RKO (cell line): ENCODE measurements around the gene EML6.

Source experiments
- DNase-seq: peaks from one replicate; pipeline ENCODE4 v3.0.0-alpha.2; 2016; ENCODE audit warnings: low spot score

EML6 gene

DNA sequence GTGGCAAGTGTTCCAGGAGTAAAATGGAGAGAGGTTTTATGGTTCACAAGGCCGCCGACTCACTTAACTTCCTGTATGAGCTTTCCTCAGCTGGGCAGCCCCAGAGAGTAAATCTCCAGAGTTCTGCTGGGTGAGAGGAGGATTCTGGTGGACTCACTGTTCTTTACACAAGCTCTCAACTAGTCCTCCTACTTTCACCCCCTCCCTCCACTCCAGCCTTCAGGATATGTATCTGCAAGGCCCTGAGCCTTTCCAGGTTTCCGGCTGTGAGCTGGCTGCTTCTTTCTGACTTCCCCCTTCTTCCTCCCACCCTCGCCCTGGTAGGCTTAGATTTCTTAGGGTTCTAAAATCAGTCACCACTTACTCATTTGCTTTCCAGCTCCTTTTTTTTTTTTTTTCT is 34.0 kb downstream of the EML6 start:
- DNase-seq = no peak

DNA sequence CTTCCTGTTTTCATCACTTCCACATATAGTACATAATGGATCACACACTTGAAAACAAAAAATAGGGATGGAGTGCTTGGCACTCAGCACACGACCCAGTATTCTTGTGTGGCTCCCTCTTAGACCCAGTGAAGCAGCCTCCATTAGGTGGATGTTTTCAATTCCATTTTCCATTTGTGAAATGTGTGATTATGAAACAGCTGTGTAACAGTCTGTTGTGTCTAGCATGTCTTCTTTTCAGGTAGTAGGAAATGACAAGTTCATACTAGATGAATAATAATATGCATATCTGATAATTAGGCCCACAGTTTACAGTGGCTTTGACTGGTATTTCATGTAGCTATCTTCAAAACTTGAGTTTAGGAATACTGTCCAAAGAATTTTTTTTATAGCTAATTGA is 35.5 kb downstream of the EML6 start:
- no peak for DNase-seq

DNA sequence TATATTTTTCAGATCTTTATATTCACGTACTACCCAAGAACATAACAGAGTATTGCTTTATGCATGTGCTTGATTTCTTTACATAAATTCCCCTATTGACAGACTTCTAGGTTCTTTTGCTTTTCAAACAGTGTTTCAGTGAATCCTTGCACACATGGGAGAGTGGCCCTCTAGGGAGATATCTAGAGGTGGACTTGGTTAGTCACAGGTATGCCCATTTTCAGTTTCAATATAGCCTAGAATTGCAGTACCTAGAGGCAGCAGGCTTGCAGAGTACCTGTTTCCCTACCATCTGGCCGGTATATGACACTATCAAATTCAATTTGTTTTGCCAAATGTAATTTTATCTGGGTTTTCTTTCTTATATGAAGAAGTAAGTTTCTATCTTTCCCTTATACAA is 36.8 kb downstream of the EML6 start:
- no peak for DNase-seq

DNA sequence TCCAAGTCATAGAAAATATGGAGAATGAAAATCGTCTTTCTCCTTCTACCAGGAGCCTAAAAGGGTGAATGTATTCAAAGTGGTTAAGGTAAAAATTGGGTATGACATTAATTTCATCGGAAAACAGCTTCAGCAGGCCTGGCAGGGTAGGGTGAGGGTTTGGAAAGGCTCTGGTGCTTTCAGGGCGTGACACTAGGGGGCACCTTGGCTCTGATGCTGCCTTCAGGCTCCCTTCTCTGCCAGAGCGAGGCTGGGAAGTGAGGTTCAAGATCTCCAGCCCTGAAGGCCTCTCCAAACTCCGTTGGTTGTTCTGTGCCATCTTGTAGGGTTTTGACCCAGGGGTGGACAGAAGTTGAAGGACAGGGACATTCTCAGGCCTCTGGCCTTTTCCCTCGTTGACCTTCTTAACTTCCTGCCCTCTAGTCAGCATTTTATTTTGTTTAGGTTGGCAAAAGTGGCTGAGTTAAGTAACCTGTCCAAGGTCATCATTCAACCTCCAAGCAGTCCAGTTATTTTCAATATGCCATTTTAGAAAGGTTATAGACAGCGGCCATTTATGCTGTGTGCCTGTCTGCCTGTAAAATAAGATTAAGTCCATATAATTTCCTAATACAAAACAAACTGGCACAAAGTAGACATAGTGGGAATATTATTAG is 40.3 kb downstream of the EML6 start:
- no peak for DNase-seq

DNA sequence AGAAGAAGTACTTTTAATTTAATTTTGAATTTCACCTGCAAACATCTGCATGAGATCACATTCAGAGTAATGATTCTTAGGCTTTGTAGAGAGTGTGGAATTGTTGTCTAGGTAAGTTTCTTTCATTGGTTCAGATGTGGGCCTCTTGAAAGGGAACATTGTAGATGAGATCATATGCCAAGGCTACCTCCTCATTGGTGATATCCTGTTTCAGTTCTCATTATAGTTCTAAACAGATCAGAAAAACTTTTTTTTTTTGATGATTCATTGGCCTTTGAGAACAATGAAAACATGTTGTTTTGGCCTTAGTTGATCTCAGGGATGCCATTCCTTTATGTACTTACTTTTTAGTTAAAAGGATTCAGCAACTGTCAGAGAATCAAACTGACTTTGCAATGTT is 44.5 kb downstream of the EML6 start:
- peak; percentile 26 for DNase-seq

DNA sequence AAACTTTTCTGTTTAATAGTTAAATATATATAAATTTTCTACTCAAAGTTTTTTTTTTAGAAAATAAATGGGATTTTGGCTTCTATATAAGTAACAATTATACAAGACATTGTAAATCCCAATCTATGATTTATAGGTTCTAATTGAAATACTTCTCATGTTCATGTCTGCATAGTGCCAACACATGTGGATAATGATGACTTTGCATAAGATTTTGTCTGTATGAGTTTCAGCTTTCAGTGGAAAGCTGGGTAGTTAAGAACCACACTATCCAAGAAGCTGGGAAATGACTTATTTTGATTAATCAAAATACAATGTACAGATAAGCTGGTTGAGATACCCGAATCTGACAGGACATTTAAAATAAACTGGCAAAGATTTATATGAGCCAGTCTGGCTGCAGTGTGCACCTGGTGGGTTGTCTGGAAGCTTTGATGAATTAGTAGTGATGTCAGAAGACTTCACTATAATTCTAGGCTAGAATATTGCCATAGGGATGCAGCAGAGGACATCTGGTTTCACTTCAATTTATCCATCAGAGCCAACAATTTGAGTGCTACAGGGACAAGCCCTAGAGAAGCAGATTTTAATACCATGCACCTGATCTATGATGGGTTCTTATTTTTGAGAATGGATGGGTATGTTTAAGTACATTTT is 45.4 kb downstream of the EML6 start:
- DNase-seq = no peak

DNA sequence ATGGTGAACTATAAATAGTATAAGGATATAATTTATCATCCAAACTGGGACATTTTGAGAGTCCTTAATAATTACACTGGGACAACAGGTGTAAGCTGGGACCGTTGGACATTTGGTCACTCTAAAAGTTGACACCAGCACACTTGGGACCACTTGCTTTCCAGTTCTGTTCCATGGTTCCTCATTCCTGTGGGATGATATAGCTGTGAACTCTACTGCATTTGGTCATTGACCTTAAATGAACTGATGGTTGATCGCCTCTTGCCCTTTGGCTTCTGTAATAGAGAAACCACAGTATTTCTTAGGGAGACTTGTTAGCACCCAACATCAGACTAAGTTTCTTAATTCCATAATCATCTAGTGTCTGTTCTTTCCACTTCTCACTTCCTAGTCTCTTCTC is 46.7 kb downstream of the EML6 start:
- DNase-seq = no peak

DNA sequence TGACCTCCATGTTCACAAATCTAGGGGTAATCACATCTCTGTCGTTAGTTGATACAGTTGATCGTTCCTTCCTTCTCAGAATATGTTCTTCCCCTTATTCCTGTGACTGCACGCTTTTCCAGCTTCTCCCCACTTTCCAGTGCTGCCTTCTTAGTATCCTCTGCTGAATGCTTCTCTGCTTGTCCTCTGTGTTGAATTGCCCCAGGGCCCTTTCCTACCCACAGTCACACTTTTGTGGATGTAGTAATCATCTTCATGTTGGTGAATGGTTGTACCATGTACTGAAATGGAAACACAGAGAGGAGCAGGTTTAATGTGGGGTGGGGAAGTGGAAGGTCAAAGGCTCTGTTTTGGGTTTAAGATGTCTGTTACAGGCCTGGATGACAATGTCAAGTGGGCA is 47.2 kb downstream of the EML6 start:
- DNase-seq = no peak

DNA sequence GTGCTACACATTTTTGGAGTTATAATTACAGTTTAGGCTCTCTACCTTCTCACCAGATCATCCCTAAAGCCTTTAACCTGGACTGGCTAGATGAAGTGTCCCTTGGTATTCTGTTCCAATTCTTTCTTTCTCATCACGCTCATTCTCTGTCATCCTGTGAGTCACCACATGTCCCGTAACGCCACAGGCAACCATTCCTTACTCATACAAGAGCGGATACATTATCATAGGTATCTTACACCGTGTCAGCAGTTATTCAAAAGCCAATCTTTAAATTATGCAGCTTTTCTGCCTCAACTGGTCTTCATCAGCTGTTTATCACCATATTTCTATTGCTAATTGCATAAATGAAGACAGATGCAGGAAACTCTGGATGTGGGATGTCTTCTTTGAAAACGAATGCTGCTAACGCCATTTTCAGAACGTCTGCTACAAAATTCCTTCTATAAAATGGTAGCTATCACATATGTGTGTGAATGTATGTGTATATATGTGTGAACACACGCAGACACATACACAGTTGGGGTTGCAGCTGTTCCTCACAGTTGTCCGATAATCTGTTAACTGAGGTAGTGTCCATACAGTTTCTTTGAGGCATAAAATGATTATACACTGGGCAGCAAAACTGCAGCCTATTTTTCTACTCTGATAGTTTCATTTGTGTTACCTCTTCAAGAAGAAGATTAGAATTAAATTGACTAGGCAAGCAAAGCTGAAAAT is 47.9 kb downstream of the EML6 start:
- peak; percentile 80 for DNase-seq

DNA sequence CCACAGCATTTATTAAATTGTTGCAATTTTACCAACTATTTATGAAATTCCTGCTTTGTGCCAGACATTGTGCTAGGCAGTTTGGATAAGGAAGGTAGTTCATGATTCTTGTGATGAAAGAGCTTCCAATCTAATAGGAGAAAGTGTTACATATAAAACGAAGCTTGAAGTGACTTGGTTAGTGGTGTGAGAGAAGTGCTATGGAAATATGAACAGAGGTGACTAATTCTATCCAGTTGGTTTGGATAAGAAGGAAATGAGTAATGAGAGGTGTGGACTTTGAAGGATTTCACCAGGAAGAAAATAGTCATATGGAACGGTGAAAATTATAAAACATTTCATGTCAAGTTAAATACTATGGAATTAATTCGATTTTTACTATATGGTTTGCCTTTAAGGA is 48.6 kb downstream of the EML6 start:
- peak; percentile 84 for DNase-seq

DNA sequence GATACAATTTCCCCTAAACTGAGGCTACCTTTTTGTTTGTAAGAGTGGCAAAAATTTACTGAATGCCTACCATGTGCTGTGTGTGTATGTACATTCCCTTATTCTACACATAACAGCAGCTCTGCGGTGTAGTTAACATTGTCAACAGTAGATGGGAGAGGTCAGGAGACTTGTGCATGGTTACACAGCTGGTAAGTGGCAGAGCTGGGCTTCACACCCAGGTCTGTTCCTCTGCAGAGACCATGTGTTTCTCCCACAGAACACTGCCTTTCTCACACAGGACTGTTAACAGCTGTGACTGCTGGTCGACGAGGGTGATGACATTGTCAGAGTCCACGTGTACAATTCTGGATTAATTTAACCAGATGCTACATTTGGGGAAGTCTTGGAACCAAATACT is 49.1 kb downstream of the EML6 start:
- peak; percentile 4 for DNase-seq

DNA sequence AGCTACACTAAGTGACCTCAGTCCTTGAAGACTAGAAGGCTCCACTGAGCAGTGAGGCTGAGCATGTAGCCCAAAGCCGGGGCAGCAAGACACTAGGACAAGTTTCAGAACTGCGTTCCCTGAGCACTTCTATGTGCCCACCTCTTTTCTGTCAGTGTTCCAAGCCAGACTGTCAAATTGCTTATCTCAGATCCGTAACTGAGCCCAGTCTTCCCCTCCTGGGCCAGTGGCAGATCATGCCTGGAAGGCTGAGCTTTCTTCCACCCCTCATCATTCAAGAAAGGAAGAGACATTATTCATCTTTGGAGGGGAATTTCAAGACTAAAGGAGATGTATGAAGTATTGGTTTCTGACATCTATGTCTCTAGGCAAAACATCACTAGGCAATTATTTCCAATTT is 49.8 kb downstream of the EML6 start:
- no peak for DNase-seq

DNA sequence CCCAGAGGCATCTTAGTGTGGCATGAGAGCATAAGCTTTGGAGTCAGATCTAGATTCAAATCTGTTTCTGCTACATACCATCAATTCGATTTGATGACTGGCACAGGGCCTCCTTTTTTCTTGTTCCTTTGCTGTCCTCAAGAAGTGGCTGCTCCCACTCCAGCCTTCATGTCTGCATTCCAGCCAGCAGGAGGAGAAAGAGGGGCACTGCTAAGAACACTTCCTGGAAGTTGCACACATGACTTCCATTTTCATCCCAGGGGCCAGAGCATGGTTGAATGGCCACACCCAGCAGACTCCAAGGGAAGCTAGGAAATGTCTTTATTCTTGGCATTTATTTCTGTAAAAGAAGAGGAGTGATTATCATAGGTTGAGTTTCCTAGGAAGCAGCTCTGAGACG is 50.4 kb downstream of the EML6 start:
- DNase-seq = peak; percentile 38

DNA sequence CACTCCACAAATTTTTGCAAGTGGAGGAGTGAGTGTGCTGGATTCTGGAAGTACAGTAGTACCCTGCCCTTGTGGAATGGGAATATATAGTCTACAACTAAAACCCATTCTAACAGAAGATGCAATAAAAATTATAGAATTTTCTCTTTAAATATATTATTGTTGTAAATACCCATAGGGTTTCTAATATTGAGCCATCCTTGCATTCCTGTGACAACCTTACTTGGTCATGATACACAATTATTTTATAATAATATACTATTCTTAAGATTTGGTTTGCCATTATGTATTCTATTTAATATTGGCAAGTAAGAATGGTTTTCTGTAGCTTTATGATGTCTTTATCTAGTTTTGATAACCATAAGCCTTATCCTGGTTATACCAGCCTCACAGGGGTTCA is 52.2 kb downstream of the EML6 start:
- DNase-seq = no peak

DNA sequence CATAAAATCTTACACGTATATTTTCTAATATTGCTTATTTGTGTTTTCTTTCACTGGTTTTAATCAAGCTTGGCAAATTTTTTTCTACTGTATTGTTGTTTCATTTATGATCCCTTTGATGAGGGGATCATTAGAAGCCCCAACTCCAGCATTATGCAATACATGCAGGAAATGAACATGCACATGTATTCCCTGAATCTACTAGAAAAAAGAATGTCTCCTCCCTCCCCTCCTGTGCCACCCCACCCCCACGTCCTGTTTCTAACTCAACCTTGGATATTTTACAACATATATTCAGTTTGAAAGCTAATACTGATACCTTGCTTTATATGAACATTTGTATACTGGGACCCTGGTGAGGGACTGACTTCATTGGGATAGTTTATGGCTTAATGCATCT is 53.0 kb downstream of the EML6 start:
- DNase-seq = no peak

DNA sequence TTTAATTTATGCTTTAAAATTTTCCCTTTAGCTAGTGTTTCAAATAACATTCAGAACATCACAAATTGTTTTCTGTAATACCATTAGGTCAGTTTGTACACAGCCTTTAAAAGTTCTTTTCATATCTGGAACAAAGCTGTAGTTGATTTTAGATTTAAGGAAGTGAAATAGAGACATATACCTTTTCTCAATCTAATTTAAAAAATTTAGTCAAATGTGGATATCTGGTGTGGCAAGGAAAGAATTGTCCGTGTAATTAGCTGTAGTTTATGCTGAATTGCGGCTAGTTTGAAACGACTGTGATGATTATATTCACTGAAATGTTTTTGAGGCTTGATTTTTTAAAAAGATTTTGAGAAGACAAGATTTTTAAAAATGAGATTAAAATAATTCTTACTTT is 59.9 kb downstream of the EML6 start:
- DNase-seq = no peak

DNA sequence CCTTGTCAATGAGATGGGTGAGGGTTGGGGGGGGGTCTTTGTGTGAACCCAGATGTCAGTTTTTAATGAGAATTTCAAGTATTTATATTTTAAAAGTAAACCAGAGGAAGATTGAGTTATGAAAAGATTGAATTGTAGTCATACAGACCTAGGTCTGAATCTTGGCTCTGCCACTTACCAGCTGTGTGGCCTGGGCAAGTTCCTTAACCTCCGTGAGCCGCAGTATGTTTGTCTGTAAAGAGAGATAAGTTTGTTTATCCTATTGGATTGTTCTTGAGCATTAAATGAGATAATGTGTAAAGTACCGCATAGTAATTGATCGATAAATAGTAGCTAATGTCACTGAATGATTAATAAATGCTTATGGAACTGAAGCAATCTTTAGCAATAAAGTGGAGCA is 63.8 kb downstream of the EML6 start:
- DNase-seq = no peak

DNA sequence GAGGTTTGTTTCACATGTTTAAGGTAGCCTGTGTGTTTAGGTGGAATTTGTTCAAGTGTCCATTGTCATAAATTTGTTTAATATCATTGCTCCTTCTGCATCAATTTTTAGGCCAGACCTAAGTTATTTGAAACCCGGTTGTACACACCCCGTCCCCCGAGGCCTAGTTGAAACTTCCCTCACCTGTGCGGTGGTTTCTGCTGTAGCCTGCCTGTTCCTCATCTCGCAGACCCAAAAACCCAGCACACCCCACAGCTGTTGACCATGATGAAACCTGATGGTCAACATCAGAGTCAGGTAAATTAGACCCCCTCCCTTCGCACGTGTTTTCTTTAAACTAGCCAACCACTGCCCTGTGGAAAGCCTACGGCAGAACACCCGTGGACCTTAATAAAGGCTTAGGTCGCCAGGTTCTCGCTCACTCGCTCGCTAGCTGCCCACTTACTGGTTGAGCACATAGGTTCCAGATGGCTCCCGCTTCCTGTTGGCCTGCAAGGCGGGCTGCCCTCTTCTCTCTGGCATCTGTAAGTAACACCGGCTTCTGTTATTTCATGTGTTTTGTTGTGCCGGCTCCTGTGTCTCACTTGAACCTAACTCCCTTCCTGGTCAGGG is 64.4 kb downstream of the EML6 start:
- DNase-seq = no peak

DNA sequence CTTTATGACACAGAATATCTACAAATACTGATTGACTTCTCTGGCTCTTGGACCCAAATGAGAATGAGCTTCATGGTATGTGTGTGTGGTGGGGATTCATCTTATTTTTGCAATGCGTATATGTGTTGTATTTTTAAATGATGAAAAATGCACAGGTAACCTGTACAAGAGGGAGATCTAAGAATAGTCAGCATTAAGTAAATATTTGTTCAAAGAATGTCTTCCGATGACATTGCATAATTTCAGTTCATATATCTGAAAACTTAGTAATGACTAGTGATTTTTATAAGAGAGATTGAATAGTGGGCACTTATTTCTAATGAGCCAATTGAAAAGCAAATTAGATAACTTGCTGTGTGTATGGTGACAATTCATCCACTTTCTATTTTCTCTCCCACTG is 66.4 kb downstream of the EML6 start:
- no peak for DNase-seq

DNA sequence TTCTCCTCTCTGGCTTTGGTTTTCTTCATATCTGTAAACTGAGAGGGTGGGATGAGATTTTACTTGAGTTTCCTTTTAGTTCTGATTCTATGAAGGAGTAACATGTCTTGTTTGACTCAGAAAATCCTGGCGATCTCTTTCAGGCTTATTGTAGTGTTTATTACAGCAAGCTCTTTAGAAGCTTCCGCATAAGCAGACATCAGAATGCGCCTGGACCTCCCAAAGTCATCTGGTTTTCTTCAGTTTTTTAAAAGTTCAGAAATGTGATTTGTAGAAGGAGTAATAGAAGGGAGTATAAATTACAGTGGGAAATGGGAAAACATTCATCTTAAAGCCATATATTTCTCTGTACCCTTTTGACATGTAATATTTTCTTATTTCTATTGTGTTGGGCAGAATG is 68.4 kb downstream of the EML6 start:
- DNase-seq = no peak

DNA sequence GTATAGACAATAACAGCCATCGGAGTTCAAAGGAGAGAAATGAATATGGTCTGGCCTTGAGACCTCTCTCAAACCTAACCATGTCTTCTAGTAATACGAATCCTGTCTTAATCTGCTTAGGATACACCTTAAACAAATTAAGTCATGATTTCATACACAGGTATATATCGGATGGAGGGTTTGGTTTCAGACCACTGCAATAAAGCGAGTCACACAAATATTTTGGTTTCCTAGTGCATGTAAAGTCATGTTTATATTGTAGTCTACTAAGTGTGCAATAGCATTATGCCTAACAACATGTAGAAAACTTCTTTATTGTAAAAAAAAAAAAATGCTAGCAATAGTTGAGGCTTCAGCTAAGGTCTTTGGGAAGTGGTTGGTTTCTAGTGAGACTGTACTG is 73.8 kb downstream of the EML6 start:
- DNase-seq = no peak

DNA sequence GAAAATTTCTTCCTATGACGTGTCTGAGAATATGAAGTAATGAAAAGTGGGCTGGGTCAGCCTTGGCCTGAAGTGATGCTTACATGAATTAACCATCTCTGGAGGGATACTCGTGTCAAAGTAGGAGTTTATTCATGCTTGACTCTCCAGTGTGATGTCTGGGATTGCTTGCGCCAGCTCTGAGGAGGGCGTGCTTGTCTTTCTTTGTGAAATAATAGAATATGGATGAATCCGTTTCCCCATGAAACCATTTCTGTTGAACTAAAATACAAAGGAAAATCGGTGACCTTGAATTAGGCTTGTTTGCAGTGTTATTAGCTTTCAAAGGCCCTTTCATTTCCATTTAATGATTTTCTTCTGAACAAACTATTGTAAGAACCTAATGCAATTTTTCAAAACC is 77.9 kb downstream of the EML6 start:
- DNase-seq = no peak
